ENCODE data around the gene CDH13. TPM values are rescaled to one million over a fixed set of nuclear protein-coding genes. Genes with fewer than 3 reads are reported as not detected.

CDH13 gene
- total and polyA plus RNA-seq, 2 of the 8 experiments (the other 6 are each of a cell fraction or from before 2014, with no cell fraction given) = 2.3 to 2.4 TPM

GRCh38 chr16:83615141-83615952, 988.6 kb downstream of the CDH13 start:
- no peaks in the 10 kb centered on the region for H3K79me1 ChIP-seq (ENCODE audit: low read depth, low read length)
- no peak for FAIRE-seq
- POLR2A ChIA-PET (ENCODE audit: partially characterized antibody) = no interaction called here
- TF ChIP-seq SUZ12 (IDR thresholded peaks at IDR 0.05; ENCODE audit: low read length) (no peak), JUND (IDR thresholded peaks at IDR 0.05; ENCODE audit: low read length) (no peak), CEBPB (IDR thresholded peaks at IDR 0.05; ENCODE audit: low read depth, low read length) (no peak), RBBP5 (IDR thresholded peaks at IDR 0.05; ENCODE audit: borderline replicate concordance, low read depth, low read length) (no peak), KDM1A (IDR thresholded peaks at IDR 0.05; ENCODE audit: borderline replicate concordance, low read length) (no peak), EP300 (IDR thresholded peaks at IDR 0.05; ENCODE audit: borderline replicate concordance in 1 of 2, low read depth in 2 of 2, low read length in 2 of 2) (no peak), SP2 (IDR thresholded peaks at IDR 0.05; ENCODE audit: low read length) (no peak), POLR2AphosphoS5 (IDR thresholded peaks at IDR 0.05; ENCODE audit: low read depth, low read length) (no peak), BRCA1 (IDR thresholded peaks at IDR 0.05; ENCODE audit: low read depth, low read length) (no peak), CBX8 (IDR thresholded peaks at IDR 0.05; ENCODE audit: borderline replicate concordance, low read depth, low read length) (no peak), TBP (IDR thresholded peaks at IDR 0.05; ENCODE audit: low read depth, low read length) (no peak), BCL11A (IDR thresholded peaks at IDR 0.05; ENCODE audit: low read depth in 2 of 2, low read length in 2 of 2) (no peak)
- TF ChIP-seq, protein P1, sequence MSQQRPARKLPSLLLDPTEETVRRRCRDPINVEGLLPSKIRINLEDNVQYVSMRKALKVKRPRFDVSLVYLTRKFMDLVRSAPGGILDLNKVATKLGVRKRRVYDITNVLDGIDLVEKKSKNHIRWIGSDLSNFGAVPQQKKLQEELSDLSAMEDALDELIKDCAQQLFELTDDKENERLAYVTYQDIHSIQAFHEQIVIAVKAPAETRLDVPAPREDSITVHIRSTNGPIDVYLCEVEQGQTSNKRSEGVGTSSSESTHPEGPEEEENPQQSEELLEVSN (IDR thresholded peaks at IDR 0.05) = no peak

More at GRCh38 chr16:83615141-83615952, 988.6 kb downstream of the CDH13 start:
- no peak for DNase-seq (ENCODE audit: low read depth in 1 of 2, low spot score in 2 of 2)
- Histone ChIP-seq H3K9me3 (ENCODE audit: insufficient read depth in 2 of 2, low read depth in 1 of 2, low read length in 1 of 2) (no peaks in the 10 kb centered on the region), H4K8ac (ENCODE audit: extremely low read depth, insufficient read depth, low read length) (no peak overlapping the region), H4K5ac (ENCODE audit: insufficient read length, low read depth, low read length) (no peak overlapping the region), H3K18ac (ENCODE audit: extremely low read depth, low read length) (no peak overlapping the region), H3K4me2 (ENCODE audit: insufficient read depth in 1 of 2, low read depth in 2 of 2, low read length in 2 of 2) (no peak overlapping the region), H3K27ac (ENCODE audit: low read depth, low read length) (no peak overlapping the region), H3K14ac (ENCODE audit: insufficient read length) (no peak overlapping the region), H2BK120ac (replicated peaks; ENCODE audit: low read depth, low read length) (no peak overlapping the region), H3K27me3 (replicated peaks in 1 of 4; ENCODE audit: control insufficient read depth in 3 of 4, extremely low read depth in 1 of 4, insufficient read depth in 3 of 4, low read length in 3 of 4) (no peaks in the 10 kb centered on the region), H3K79me2 (ENCODE audit: control insufficient read depth in 1 of 2, insufficient read depth in 2 of 2, low read length in 2 of 2) (no peaks in the 10 kb centered on the region), H2BK5ac (ENCODE audit: low read depth, low read length) (no peak overlapping the region), H4K20me1 (replicated peaks in 1 of 2; ENCODE audit: control insufficient read depth in 1 of 2, insufficient read depth in 2 of 2, low read length in 2 of 2) (no peaks in the 10 kb centered on the region), H3K4me1 (replicated peaks in 1 of 4; ENCODE audit: control insufficient read depth in 3 of 4, insufficient read depth in 4 of 4, low read length in 3 of 4) (peaks cover 0 to 2% (median under 1%) of the 10 kb centered on the region in 4 experiments; a peak in 1 of 7 replicates), H2BK20ac (ENCODE audit: low read length) (no peak overlapping the region), H4K91ac (replicated peaks; ENCODE audit: insufficient read length, low read length) (no peak overlapping the region), H3K36me3 (ENCODE audit: control insufficient read depth in 2 of 4, insufficient read depth in 4 of 4, low read length in 3 of 4) (no peaks in the 10 kb centered on the region; a peak in 1 of 8 replicates), H3K56ac (replicated peaks; ENCODE audit: insufficient read length, low read depth, low read length) (no peak overlapping the region), H2AK5ac (ENCODE audit: low read depth, low read length) (no peak overlapping the region), H3K23me2 (ENCODE audit: low read depth, low read length) (no peaks in the 10 kb centered on the region), H3K23ac (ENCODE audit: insufficient read length) (no peak overlapping the region), H3K9ac (replicated peaks in 1 of 4; ENCODE audit: extremely low read depth in 1 of 4, low read depth in 3 of 4, low read length in 3 of 4) (no peak overlapping the region), H2BK12ac (ENCODE audit: low read depth, low read length) (no peak overlapping the region), H3K4me3 (ENCODE audit: extremely low read depth in 1 of 4, insufficient read depth in 2 of 4, low read depth in 3 of 4, low read length in 4 of 4) (no peak overlapping the region), H3K4ac (replicated peaks; ENCODE audit: insufficient read length, low read depth, low read length) (no peak overlapping the region), H2BK15ac (ENCODE audit: low read length) (no peak overlapping the region), H2AFZ (ENCODE audit: low read length) (no peak overlapping the region)
- CTCF ChIA-PET (ENCODE audit: partially characterized antibody) = interaction anchor here (0.7 kb wide), 1 partner anchor 91 kb away, joined by 3 read pairs; no protein-coding TSS in a partner anchor
- WGBS, 2 experiments (ENCODE audit: extremely low coverage in 1 of 2, insufficient coverage in 1 of 2, insufficient read length in 1 of 2, insufficient replicate concordance in 2 of 2, low coverage in 1 of 2, low lambda C conversion rate in 2 of 2, missing lambda C conversion rate in 1 of 2) = 93% methylated on average over 7 of the region's 7 CpGs; no CpG with 5 or more reads in 1 of the 2 experiments
